WTC11 (cell line): ENCODE results near the gene ABAT. TPM values are rescaled to one million over a fixed set of nuclear protein-coding genes. Genes with fewer than 3 reads are reported as not detected.

ENCODE experiments used
- ATAC-seq: fragments of 200-7000 bp; cut with Tn5 transposase; 2 replicates; pipeline ENCODE4 v1.10.0; 2021; ENCODE audit warnings: mild to moderate bottlenecking, moderate library complexity
- CTCF ChIA-PET: fragments of 300-600 bp; sonication (Branson Sonifier 250); formaldehyde crosslinking; loops from one replicate; lab custom pipeline; 2021; ENCODE audit warnings: antibody characterized with exemption; lab: Charles Lee
- POLR2A ChIA-PET: fragments of 350-600 bp; sonication (Branson Sonifier 250); formaldehyde crosslinking; loops from one replicate; lab custom pipeline; 2021; ENCODE audit warnings: antibody characterized with exemption; lab: Charles Lee
- DNase-seq: peaks from one replicate; pipeline ENCODE4 v3.0.0; 2021; ENCODE audit warnings: low spot score
- H3K27ac Mint-ChIP-seq: 2 replicates; pipeline ENCODE4 v1.8.0; 2021; ENCODE audit warnings: mixed read lengths
- H3K27me3 Mint-ChIP-seq: 2 replicates; pipeline ENCODE4 v1.8.0; 2021; ENCODE audit warnings: low read depth, mild to moderate bottlenecking, moderate library complexity, mixed read lengths
- H3K36me3 Mint-ChIP-seq: 2 replicates; pipeline ENCODE4 v1.8.0; 2021; ENCODE audit warnings: mixed read lengths
- H3K4me1 Mint-ChIP-seq: 2 replicates; pipeline ENCODE4 v1.8.0; 2022; ENCODE audit warnings: mixed read lengths
- H3K4me3 Mint-ChIP-seq: 2 replicates; pipeline ENCODE4 v1.8.0; 2021; ENCODE audit warnings: mild to moderate bottlenecking, moderate library complexity, mixed read lengths
- H3K9me3 Mint-ChIP-seq: 2 replicates; pipeline ENCODE4 v1.8.0; 2021; ENCODE audit warnings: mixed read lengths
- EMX1 ChIP-seq: fragments of 250-450 bp; sonication (Bioruptor Pico); IDR thresholded peaks from 2 replicates; pipeline ENCODE4 v1.8.0; 2021; ENCODE audit warnings: mild to moderate bottlenecking
- ETV6 ChIP-seq: sonication (generic); formaldehyde crosslinking; IDR thresholded peaks from 2 replicates; pipeline ENCODE4 v1.8.1; 2022; ENCODE audit warnings: mild to moderate bottlenecking, missing genetic modification reagents
- KAT7 ChIP-seq: sonication (generic); formaldehyde crosslinking; IDR thresholded peaks from 2 replicates; pipeline ENCODE4 v1.8.1; 2023; ENCODE audit warnings: missing genetic modification reagents, mild to moderate bottlenecking, borderline replicate concordance
- NFATC4 ChIP-seq: fragments of 250-450 bp; sonication (Bioruptor Pico); IDR thresholded peaks from 2 replicates; pipeline ENCODE4 v1.9.0; 2021; ENCODE audit warnings: mild to moderate bottlenecking
- NR2C2 ChIP-seq: sonication (generic); formaldehyde crosslinking; IDR thresholded peaks from 2 replicates; pipeline ENCODE4 v1.8.0; 2022; ENCODE audit warnings: mild to moderate bottlenecking, missing genetic modification reagents
- OVOL2 ChIP-seq: fragments of 250-450 bp; sonication (Bioruptor Pico); IDR thresholded peaks from 2 replicates; pipeline ENCODE4 v1.9.0; 2021; ENCODE audit warnings: mild to moderate bottlenecking, borderline replicate concordance
- SMAD3 ChIP-seq: sonication (generic); formaldehyde crosslinking; IDR thresholded peaks from 2 replicates; pipeline ENCODE4 v1.8.0; 2022; ENCODE audit warnings: missing genetic modification reagents, mild to moderate bottlenecking, borderline replicate concordance
- ZNF396 ChIP-seq: fragments of 250-450 bp; sonication (Bioruptor Pico); IDR thresholded peaks from 2 replicates; pipeline ENCODE4 v1.8.0; 2021; ENCODE audit warnings: mild to moderate bottlenecking, moderate library complexity, borderline replicate concordance
- total RNA-seq: library from RNA; stranded (reverse); gene quantifications from 3 replicates; pipeline ENCODE4 v1.2.3, GENCODE V29; 2021
- TF ChIP-seq, protein P1 (sequence below): fragments of 250-450 bp; sonication (Bioruptor Pico); IDR thresholded peaks from 2 replicates; pipeline ENCODE4 v1.9.0; 2021; ENCODE audit warnings: mild to moderate bottlenecking, borderline replicate concordance
- TF ChIP-seq, protein P2 (sequence below): fragments of 250-450 bp; sonication (Bioruptor Pico); IDR thresholded peaks from 2 replicates; pipeline ENCODE4 v1.9.0; 2021; ENCODE audit warnings: mild to moderate bottlenecking
- TF ChIP-seq, protein P3 (sequence below): sonication (generic); formaldehyde crosslinking; IDR thresholded peaks from 2 replicates; pipeline ENCODE4 v1.8.0; 2022; ENCODE audit warnings: missing genetic modification reagents
- TF ChIP-seq, protein P4 (sequence below): sonication (generic); formaldehyde crosslinking; IDR thresholded peaks from 2 replicates; pipeline ENCODE4 v1.8.1; 2022; ENCODE audit warnings: low read depth, mild to moderate bottlenecking, moderate library complexity, missing genetic modification reagents, borderline replicate concordance
- TF ChIP-seq, protein P5 (sequence below): sonication (generic); formaldehyde crosslinking; IDR thresholded peaks from 2 replicates; pipeline ENCODE4 v1.8.1; 2022; ENCODE audit warnings: mild to moderate bottlenecking, moderate library complexity, missing genetic modification reagents
- TF ChIP-seq, protein P6 (sequence below): fragments of 250-450 bp; sonication (Bioruptor Pico); IDR thresholded peaks from 2 replicates; pipeline ENCODE4 v2.1.2; 2022; ENCODE audit warnings: mild to moderate bottlenecking, moderate library complexity
- TF ChIP-seq, protein P7 (sequence below): fragments of 250-450 bp; sonication (Bioruptor Pico); IDR thresholded peaks from 2 replicates; pipeline ENCODE4 v1.9.0; 2021; ENCODE audit warnings: moderate library complexity, mild to moderate bottlenecking, inconsistent platforms, borderline replicate concordance

Gene ABAT
- total RNA-seq, 1 experiment from 2014 or later = 6.6 TPM

DNA sequence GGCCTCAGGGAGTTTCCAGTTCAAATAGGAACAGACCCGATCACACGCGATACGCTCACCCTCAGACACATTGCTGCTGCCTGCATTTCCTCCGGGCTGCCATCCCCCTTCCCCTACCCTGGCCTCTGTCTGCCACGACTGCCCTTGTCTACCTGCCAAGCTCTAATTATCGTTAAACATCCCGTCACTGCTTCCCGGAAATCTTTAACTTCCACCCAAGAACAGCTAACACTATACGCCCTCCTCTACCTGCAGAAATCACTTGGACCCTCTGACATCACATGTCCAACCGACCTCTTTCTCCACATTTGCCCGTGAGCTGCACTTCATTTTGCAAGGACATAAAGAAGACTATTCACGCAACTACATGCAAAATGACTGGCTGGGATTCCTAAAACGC is 40.4 kb downstream of the ABAT start (continued):
- TF ChIP-seq NFATC4 (CRISPR knock-in tag) (no peak), SMAD3 (no peak), OVOL2 (CRISPR knock-in tag) (no peak), KAT7 (CRISPR knock-in tag) (no peak), NR2C2 (CRISPR knock-in tag) (no peak), ETV6 (CRISPR knock-in tag) (no peak), EMX1 (no peak)
- TF ChIP-seq, protein P1, sequence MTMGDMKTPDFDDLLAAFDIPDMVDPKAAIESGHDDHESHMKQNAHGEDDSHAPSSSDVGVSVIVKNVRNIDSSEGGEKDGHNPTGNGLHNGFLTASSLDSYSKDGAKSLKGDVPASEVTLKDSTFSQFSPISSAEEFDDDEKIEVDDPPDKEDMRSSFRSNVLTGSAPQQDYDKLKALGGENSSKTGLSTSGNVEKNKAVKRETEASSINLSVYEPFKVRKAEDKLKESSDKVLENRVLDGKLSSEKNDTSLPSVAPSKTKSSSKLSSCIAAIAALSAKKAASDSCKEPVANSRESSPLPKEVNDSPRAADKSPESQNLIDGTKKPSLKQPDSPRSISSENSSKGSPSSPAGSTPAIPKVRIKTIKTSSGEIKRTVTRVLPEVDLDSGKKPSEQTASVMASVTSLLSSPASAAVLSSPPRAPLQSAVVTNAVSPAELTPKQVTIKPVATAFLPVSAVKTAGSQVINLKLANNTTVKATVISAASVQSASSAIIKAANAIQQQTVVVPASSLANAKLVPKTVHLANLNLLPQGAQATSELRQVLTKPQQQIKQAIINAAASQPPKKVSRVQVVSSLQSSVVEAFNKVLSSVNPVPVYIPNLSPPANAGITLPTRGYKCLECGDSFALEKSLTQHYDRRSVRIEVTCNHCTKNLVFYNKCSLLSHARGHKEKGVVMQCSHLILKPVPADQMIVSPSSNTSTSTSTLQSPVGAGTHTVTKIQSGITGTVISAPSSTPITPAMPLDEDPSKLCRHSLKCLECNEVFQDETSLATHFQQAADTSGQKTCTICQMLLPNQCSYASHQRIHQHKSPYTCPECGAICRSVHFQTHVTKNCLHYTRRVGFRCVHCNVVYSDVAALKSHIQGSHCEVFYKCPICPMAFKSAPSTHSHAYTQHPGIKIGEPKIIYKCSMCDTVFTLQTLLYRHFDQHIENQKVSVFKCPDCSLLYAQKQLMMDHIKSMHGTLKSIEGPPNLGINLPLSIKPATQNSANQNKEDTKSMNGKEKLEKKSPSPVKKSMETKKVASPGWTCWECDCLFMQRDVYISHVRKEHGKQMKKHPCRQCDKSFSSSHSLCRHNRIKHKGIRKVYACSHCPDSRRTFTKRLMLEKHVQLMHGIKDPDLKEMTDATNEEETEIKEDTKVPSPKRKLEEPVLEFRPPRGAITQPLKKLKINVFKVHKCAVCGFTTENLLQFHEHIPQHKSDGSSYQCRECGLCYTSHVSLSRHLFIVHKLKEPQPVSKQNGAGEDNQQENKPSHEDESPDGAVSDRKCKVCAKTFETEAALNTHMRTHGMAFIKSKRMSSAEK (CRISPR knock-in tag) = no peak
- TF ChIP-seq, protein P2, sequence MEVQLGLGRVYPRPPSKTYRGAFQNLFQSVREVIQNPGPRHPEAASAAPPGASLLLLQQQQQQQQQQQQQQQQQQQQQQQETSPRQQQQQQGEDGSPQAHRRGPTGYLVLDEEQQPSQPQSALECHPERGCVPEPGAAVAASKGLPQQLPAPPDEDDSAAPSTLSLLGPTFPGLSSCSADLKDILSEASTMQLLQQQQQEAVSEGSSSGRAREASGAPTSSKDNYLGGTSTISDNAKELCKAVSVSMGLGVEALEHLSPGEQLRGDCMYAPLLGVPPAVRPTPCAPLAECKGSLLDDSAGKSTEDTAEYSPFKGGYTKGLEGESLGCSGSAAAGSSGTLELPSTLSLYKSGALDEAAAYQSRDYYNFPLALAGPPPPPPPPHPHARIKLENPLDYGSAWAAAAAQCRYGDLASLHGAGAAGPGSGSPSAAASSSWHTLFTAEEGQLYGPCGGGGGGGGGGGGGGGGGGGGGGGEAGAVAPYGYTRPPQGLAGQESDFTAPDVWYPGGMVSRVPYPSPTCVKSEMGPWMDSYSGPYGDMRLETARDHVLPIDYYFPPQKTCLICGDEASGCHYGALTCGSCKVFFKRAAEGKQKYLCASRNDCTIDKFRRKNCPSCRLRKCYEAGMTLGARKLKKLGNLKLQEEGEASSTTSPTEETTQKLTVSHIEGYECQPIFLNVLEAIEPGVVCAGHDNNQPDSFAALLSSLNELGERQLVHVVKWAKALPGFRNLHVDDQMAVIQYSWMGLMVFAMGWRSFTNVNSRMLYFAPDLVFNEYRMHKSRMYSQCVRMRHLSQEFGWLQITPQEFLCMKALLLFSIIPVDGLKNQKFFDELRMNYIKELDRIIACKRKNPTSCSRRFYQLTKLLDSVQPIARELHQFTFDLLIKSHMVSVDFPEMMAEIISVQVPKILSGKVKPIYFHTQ (CRISPR knock-in tag) = no peak
- TF ChIP-seq, protein P3, sequence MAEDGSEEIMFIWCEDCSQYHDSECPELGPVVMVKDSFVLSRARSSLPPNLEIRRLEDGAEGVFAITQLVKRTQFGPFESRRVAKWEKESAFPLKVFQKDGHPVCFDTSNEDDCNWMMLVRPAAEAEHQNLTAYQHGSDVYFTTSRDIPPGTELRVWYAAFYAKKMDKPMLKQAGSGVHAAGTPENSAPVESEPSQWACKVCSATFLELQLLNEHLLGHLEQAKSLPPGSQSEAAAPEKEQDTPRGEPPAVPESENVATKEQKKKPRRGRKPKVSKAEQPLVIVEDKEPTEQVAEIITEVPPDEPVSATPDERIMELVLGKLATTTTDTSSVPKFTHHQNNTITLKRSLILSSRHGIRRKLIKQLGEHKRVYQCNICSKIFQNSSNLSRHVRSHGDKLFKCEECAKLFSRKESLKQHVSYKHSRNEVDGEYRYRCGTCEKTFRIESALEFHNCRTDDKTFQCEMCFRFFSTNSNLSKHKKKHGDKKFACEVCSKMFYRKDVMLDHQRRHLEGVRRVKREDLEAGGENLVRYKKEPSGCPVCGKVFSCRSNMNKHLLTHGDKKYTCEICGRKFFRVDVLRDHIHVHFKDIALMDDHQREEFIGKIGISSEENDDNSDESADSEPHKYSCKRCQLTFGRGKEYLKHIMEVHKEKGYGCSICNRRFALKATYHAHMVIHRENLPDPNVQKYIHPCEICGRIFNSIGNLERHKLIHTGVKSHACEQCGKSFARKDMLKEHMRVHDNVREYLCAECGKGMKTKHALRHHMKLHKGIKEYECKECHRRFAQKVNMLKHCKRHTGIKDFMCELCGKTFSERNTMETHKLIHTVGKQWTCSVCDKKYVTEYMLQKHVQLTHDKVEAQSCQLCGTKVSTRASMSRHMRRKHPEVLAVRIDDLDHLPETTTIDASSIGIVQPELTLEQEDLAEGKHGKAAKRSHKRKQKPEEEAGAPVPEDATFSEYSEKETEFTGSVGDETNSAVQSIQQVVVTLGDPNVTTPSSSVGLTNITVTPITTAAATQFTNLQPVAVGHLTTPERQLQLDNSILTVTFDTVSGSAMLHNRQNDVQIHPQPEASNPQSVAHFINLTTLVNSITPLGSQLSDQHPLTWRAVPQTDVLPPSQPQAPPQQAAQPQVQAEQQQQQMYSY (CRISPR knock-in tag) = no peak
- TF ChIP-seq, protein P4, sequence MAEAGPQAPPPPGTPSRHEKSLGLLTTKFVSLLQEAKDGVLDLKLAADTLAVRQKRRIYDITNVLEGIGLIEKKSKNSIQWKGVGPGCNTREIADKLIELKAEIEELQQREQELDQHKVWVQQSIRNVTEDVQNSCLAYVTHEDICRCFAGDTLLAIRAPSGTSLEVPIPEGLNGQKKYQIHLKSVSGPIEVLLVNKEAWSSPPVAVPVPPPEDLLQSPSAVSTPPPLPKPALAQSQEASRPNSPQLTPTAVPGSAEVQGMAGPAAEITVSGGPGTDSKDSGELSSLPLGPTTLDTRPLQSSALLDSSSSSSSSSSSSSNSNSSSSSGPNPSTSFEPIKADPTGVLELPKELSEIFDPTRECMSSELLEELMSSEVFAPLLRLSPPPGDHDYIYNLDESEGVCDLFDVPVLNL = no peak
- TF ChIP-seq, protein P5, sequence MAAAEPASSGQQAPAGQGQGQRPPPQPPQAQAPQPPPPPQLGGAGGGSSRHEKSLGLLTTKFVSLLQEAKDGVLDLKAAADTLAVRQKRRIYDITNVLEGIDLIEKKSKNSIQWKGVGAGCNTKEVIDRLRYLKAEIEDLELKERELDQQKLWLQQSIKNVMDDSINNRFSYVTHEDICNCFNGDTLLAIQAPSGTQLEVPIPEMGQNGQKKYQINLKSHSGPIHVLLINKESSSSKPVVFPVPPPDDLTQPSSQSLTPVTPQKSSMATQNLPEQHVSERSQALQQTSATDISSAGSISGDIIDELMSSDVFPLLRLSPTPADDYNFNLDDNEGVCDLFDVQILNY (CRISPR knock-in tag) = no peak

DNA sequence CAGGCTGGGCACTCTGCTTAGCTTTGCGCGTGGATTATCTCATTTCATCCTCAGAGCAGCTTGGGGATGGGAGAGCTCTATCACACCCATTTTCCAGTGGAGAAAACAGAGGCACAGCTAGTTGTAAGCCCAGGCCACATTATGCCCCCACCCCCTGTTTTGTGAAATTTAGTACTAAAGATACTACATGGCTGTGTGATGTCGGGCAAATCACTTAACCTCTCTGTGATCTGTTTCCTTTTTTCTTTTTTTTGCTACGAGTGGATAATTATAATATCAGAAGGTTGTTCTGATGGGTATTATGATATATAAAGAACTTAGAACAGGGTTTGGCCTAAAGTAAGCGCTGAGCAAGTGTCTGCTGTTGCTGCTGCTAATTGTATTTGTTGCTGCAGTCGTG is 41.6 kb downstream of the ABAT start:
- CTCF ChIA-PET = no interaction called here
- Mint-ChIP-seq H3K27me3 (no peaks in the 10 kb centered on the region; the same call in 1 of the 2 replicates), H3K4me1 (peaks cover 12% of the 10 kb centered on the region), H3K4me3 (no peak overlapping the region), H3K36me3 (no peaks in the 10 kb centered on the region), H3K27ac (no peak overlapping the region), H3K9me3 (no peaks in the 10 kb centered on the region)
- TF ChIP-seq ZNF396 (CRISPR knock-in tag) = no peak
- TF ChIP-seq, protein P6, sequence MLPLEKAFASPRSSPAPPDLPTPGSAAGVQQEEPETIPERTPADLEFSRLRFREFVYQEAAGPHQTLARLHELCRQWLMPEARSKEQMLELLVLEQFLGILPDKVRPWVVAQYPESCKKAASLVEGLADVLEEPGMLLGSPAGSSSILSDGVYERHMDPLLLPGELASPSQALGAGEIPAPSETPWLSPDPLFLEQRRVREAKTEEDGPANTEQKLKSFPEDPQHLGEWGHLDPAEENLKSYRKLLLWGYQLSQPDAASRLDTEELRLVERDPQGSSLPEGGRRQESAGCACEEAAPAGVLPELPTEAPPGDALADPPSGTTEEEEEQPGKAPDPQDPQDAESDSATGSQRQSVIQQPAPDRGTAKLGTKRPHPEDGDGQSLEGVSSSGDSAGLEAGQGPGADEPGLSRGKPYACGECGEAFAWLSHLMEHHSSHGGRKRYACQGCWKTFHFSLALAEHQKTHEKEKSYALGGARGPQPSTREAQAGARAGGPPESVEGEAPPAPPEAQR (CRISPR knock-in tag) = no peak
- TF ChIP-seq, protein P7, sequence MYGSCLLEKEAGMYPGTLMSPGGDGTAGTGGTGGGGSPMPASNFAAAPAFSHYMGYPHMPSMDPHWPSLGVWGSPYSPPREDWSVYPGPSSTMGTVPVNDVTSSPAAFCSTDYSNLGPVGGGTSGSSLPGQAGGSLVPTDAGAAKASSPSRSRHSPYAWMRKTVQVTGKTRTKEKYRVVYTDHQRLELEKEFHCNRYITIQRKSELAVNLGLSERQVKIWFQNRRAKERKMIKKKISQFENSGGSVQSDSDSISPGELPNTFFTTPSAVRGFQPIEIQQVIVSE (CRISPR knock-in tag) = no peak
- POLR2A ChIA-PET = no interaction called here
- ATAC-seq (no peak), DNase-seq (no peak)
